Esophagus muscularis mucosa (tissue), 4 donors: ENCODE measurements around the gene DUSP15. TPM values are rescaled to one million over a fixed set of nuclear protein-coding genes. Genes with fewer than 3 reads are reported as not detected.

Experiments used
- DNase-seq: peaks from one replicate; pipeline ENCODE4 v3.0.0-alpha.2; 2017; ENCODE audit errors: extremely low spot score
- H3K27ac ChIP-seq, 4 donors: fragments of 200-600 bp; sonication (generic); replicated peaks in 1 of 4; 1 replicate in 3 of 4; 2 replicates in 1 of 4; pipeline ENCODE4 v1.5.1; 2016 to 2019; ENCODE audit warnings: mild to moderate bottlenecking in 1 of 4
- H3K27me3 ChIP-seq, 4 donors: fragments of 200-600 bp; sonication (generic); one replicate each; pipeline versions ENCODE4 v1.5.1 to v1.6.0; 2016 to 2019
- H3K36me3 ChIP-seq, 4 donors: fragments of 200-600 bp; sonication (generic); one replicate each; pipeline ENCODE4 v1.5.1; 2016 to 2019
- H3K4me1 ChIP-seq, 4 donors: fragments of 200-600 bp; sonication (generic); one replicate each; pipeline ENCODE4 v1.5.1; 2016 to 2019
- H3K4me3 ChIP-seq, 4 donors: fragments of 200-600 bp; sonication (generic); 1 replicate in 2 of 4; 2 replicates in 2 of 4; pipeline ENCODE4 v1.5.1; 2016 to 2019; ENCODE audit warnings: mild to moderate bottlenecking in 4 of 4, moderate library complexity in 1 of 4
- H3K9me3 ChIP-seq, 4 donors: fragments of 200-600 bp; sonication (generic); 1 replicate in 3 of 4; 2 replicates in 1 of 4; pipeline ENCODE4 v1.5.1; 2016 to 2019
- EP300 ChIP-seq: sonication (generic); formaldehyde crosslinking; IDR thresholded peaks from one replicate; pipeline ENCODE4 v1.6.1; 2017; ENCODE audit warnings: antibody characterized with exemption
- POLR2A ChIP-seq: fragments of 450-650 bp; IDR thresholded peaks from one replicate; pipeline ENCODE4 v1.6.1; 2017; ENCODE audit warnings: antibody characterized with exemption, moderate library complexity, mild to moderate bottlenecking, low read depth
- POLR2AphosphoS5 ChIP-seq, 2 donors: sonication (generic); formaldehyde crosslinking; IDR thresholded peaks; one replicate each; pipeline ENCODE4 v1.6.1; 2017; ENCODE audit warnings: antibody characterized with exemption in 2 of 2
- WGBS: methylation state at CpG from one replicate; pipeline ENCODE4 v1.1.5; 2018; 5-methylcytosine and 5-hydroxymethylcytosine counted together
- intact Hi-C: fragments of 100-400 bp; cut with DNase I; formaldehyde crosslinking; loops from one replicate; pipeline ENCODE4 v1.15.1; 2023
- total RNA-seq, 4 donors: library from RNA; depleted of rRNA; stranded (reverse); fragments of >200 nt; gene quantifications; one replicate each; pipeline versions ENCODE4 v1.1.0 to v1.2.1, GENCODE V29; 2016
- TF ChIP-seq, protein P1 (sequence below), 3 experiments: fragments of 200-600 bp in 2 of 3; fragments of 450-650 bp in 1 of 3; sonication (generic) in 2 of 3; IDR thresholded peaks; one replicate each; pipeline ENCODE4 v1.5.1; 2017 to 2019; ENCODE audit warnings: antibody characterized with exemption in 3 of 3, mild to moderate bottlenecking in 2 of 3, moderate library complexity in 1 of 3

Gene DUSP15
- total RNA-seq, 4 donors from 2014 or later = 0.83 to 5.1 (median 3.8) TPM

GRCh38 chr20:31819083-31819784 is 51.1 kb downstream of the DUSP15 start, which contains the start of gene MYLK2:
MYLK2 (plus strand) TSS chr20:31819356; CDS start chr20:31819581, 225 bp downstream.
- WGBS = 59% methylated on average over 16 of the region's 16 CpGs
- no peak for DNase-seq
- Histone ChIP-seq H3K9me3 (no peaks in the 10 kb centered on the region), H3K36me3 (no peaks in the 10 kb centered on the region), H3K4me3 (no peak within 1 kb of the TSS), H3K4me1 (peaks cover 12 to 21% (median 15%) of the 10 kb centered on the region in 4 donors), H3K27me3 (no peaks in the 10 kb centered on the region), H3K27ac (no peak within 1 kb of the TSS)
- intact Hi-C loops = no loop called here
- no peak for TF ChIP-seq EP300
- TF ChIP-seq, protein P1, sequence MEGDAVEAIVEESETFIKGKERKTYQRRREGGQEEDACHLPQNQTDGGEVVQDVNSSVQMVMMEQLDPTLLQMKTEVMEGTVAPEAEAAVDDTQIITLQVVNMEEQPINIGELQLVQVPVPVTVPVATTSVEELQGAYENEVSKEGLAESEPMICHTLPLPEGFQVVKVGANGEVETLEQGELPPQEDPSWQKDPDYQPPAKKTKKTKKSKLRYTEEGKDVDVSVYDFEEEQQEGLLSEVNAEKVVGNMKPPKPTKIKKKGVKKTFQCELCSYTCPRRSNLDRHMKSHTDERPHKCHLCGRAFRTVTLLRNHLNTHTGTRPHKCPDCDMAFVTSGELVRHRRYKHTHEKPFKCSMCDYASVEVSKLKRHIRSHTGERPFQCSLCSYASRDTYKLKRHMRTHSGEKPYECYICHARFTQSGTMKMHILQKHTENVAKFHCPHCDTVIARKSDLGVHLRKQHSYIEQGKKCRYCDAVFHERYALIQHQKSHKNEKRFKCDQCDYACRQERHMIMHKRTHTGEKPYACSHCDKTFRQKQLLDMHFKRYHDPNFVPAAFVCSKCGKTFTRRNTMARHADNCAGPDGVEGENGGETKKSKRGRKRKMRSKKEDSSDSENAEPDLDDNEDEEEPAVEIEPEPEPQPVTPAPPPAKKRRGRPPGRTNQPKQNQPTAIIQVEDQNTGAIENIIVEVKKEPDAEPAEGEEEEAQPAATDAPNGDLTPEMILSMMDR (IDR thresholded peaks at IDR 0.05) = no peak
- TF ChIP-seq POLR2AphosphoS5 (IDR thresholded peaks at IDR 0.05) = no peak
- TF ChIP-seq POLR2A = no peak

DNA sequence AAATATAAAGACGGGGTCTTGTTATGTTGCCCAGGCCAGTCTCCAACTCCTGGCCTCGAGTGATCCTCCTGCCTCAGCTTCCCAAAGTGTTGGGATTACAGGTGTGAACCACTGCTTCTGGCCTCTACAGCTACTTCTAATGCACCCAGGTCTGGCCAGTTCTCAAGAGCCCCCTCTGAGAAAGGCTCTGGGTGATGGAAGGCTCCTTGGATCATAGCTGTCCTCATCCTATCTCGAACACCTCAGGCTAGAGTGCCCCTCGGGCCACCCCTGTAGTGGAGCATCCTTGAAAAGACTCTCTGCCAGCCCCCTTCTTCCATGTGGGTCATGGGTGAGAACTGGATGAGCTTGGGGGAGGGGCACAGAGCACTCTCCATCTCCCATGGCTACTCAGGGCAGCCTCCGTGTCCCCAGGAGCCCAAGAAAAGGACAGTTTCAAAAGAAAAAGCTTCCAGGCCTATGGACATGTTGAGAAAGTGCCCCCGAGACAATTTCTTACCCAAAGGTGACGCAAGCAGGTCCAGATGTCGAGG is 51.9 kb downstream of the DUSP15 start:
- TF ChIP-seq, protein P1 (IDR thresholded peaks at IDR 0.05) = no peak
- no peak for TF ChIP-seq EP300
- TF ChIP-seq POLR2A = no peak
- no peak for TF ChIP-seq POLR2AphosphoS5 (IDR thresholded peaks at IDR 0.05)
- Histone ChIP-seq H3K4me1 (peaks cover 12 to 21% (median 15%) of the 10 kb centered on the region in 4 donors), H3K9me3 (no peaks in the 10 kb centered on the region), H3K27ac (no peak overlapping the region), H3K27me3 (no peaks in the 10 kb centered on the region), H3K36me3 (no peaks in the 10 kb centered on the region), H3K4me3 (no peak overlapping the region)
- intact Hi-C loops = no loop called here
- WGBS = 86% methylated on average over 6 of the region's 8 CpGs
- DNase-seq = no peak

- H3K27me3 ChIP-seq = no peaks in the 10 kb centered on the region
- H3K36me3 ChIP-seq = no peaks in the 10 kb centered on the region
- no peak for DNase-seq
- intact Hi-C loops = no loop called here
- 93% methylated on average over 5 of the region's 5 CpGs for WGBS
- H3K4me3 ChIP-seq = no peak overlapping the region
- no peaks in the 10 kb centered on the region for H3K9me3 ChIP-seq
- H3K4me1 ChIP-seq = peaks cover 5 to 18% (median 10%) of the 10 kb centered on the region in 4 donors
- H3K27ac ChIP-seq = no peak overlapping the region
- no peak for TF ChIP-seq POLR2A
- TF ChIP-seq EP300 = no peak
- TF ChIP-seq, protein P1 (IDR thresholded peaks at IDR 0.05) = no peak
- TF ChIP-seq POLR2AphosphoS5 (IDR thresholded peaks at IDR 0.05) = no peak
These were observed 52.9 kb downstream of the DUSP15 start for GRCh38 chr20:31817461-31817860.

- Histone ChIP-seq H3K4me1 (peaks cover 5 to 26% (median 17%) of the 10 kb centered on the region in 4 donors), H3K27ac (no peak overlapping the region), H3K4me3 (no peak overlapping the region), H3K36me3 (no peaks in the 10 kb centered on the region), H3K27me3 (no peaks in the 10 kb centered on the region), H3K9me3 (no peaks in the 10 kb centered on the region)
- 93% methylated on average over 5 of the region's 5 CpGs for WGBS
- no peak for DNase-seq
- intact Hi-C loops = no loop called here
- TF ChIP-seq, protein P1 (IDR thresholded peaks at IDR 0.05) = no peak
- TF ChIP-seq POLR2A (no peak), POLR2AphosphoS5 (IDR thresholded peaks at IDR 0.05) (no peak), EP300 (no peak)
These were observed 54.1 kb downstream of the DUSP15 start for GRCh38 chr20:31816221-31816620.
